Mesothelial cell of epicardium (in vitro differentiated cells): ENCODE results near the gene ACTR1B. TPM values are rescaled to one million over a fixed set of nuclear protein-coding genes. Genes with fewer than 3 reads are reported as not detected.
"Not testable (repeated sequence)": the region's sequence is repeated elsewhere in the genome, so short reads cannot be mapped to it uniquely, and the experiment has no call there.

Experiments
- DNase-seq, 2 experiments: peaks; one replicate each; pipeline ENCODE4 v3.0.0; 2021; ENCODE audit warnings: low spot score in 2 of 2; ENCODE audit not compliant: unreplicated experiment in 2 of 2
- H3K27ac Mint-ChIP-seq: 2 replicates; pipeline ENCODE4 v1.8.0; 2021; ENCODE audit warnings: mixed read lengths
- H3K27me3 Mint-ChIP-seq: 2 replicates; pipeline ENCODE4 v1.8.0; 2021; ENCODE audit warnings: low read depth, mixed read lengths
- H3K36me3 Mint-ChIP-seq: 2 replicates; pipeline ENCODE4 v1.8.0; 2021; ENCODE audit warnings: mixed read lengths
- H3K4me1 Mint-ChIP-seq: 2 replicates; pipeline ENCODE4 v1.8.0; 2021; ENCODE audit warnings: mixed read lengths
- H3K4me3 Mint-ChIP-seq: 2 replicates; pipeline ENCODE4 v1.8.0; 2021; ENCODE audit warnings: mild to moderate bottlenecking, moderate library complexity, mixed read lengths
- H3K9me3 Mint-ChIP-seq: 2 replicates; pipeline ENCODE4 v1.8.0; 2021; ENCODE audit warnings: mixed read lengths
- CTCF ChIP-seq: fragments of 200-600 bp; sonication (generic); IDR thresholded peaks from one replicate; pipeline ENCODE4 v1.5.0; 2021; ENCODE audit warnings: antibody characterized with exemption; ENCODE audit not compliant: unreplicated experiment
- total RNA-seq: library from RNA; stranded (reverse); gene quantifications from 3 replicates; pipeline ENCODE4 v1.2.1, GENCODE V29; 2021

Gene ACTR1B
- 72.7 to 76.6 TPM (median 74.3 TPM) in 3 replicates for total RNA-seq

GRCh38 chr2:97663962-97664635, at the start of gene ACTR1B:
Gene ACTR1B, minus strand, starts transcription at chr2:97664044. Its CDS starts 154 bp downstream, at chr2:97663890.
- peak; percentile 57 for TF ChIP-seq CTCF
- Mint-ChIP-seq H3K4me1 (peaks cover 18% of the 10 kb centered on the region), H3K4me3 (peak within 1 kb of the TSS; percentile 83)

GRCh38 chr2:97712693-97713295, 49.0 kb upstream of the ACTR1B start:
- H3K36me3 Mint-ChIP-seq: no peaks in the 10 kb centered on the region
- H3K4me3 Mint-ChIP-seq: no peak overlapping the region
- H3K9me3 Mint-ChIP-seq: no peaks in the 10 kb centered on the region
- peaks cover 36% of the 10 kb centered on the region for H3K4me1 Mint-ChIP-seq
- no peak for DNase-seq
- TF ChIP-seq CTCF: no peak
- H3K27ac Mint-ChIP-seq: peak overlapping the region; percentile 74
- no peaks in the 10 kb centered on the region for H3K27me3 Mint-ChIP-seq

More at GRCh38 chr2:97663962-97664635, at the start of gene ACTR1B:
- peak; percentile 95 to 98 for DNase-seq
- Mint-ChIP-seq H3K36me3 (peaks cover 3% of the 10 kb centered on the region), H3K9me3 (no peaks in the 10 kb centered on the region), H3K27me3 (no peaks in the 10 kb centered on the region), H3K27ac (peak within 1 kb of the TSS; percentile 99)

- peaks cover 36% of the 10 kb centered on the region for H3K4me1 Mint-ChIP-seq
- peak overlapping the region; percentile 18 for H3K27ac Mint-ChIP-seq
- not testable (repeated sequence) for H3K27me3 Mint-ChIP-seq, H3K9me3 Mint-ChIP-seq, DNase-seq, H3K36me3 Mint-ChIP-seq, H3K4me3 Mint-ChIP-seq
Observed at GRCh38 chr2:97712175-97712574, 48.3 kb upstream of the ACTR1B start.

- no peaks in the 10 kb centered on the region for H3K27me3 Mint-ChIP-seq
- H3K4me1 Mint-ChIP-seq: peaks cover 36% of the 10 kb centered on the region
- H3K27ac Mint-ChIP-seq: no peak overlapping the region
- no peaks in the 10 kb centered on the region for H3K36me3 Mint-ChIP-seq
- H3K9me3 Mint-ChIP-seq: no peaks in the 10 kb centered on the region
- no peak for TF ChIP-seq CTCF
- no peak overlapping the region for H3K4me3 Mint-ChIP-seq
- no peak for DNase-seq
Observed at GRCh38 chr2:97711394-97711711, 47.5 kb upstream of the ACTR1B start.

- no peaks in the 10 kb centered on the region for H3K36me3 Mint-ChIP-seq
- DNase-seq: no peak
- H3K9me3 Mint-ChIP-seq: no peaks in the 10 kb centered on the region
- no peak overlapping the region for H3K27ac Mint-ChIP-seq
- H3K4me1 Mint-ChIP-seq: peaks cover 32% of the 10 kb centered on the region
- TF ChIP-seq CTCF: no peak
- no peaks in the 10 kb centered on the region for H3K27me3 Mint-ChIP-seq
- H3K4me3 Mint-ChIP-seq: no peak overlapping the region
Observed at GRCh38 chr2:97708608-97709007, 44.8 kb upstream of the ACTR1B start.

- no peak for DNase-seq
- Mint-ChIP-seq H3K36me3 (no peaks in the 10 kb centered on the region), H3K27me3 (no peaks in the 10 kb centered on the region), H3K9me3 (no peaks in the 10 kb centered on the region), H3K4me3 (no peak overlapping the region), H3K27ac (no peak overlapping the region), H3K4me1 (peaks cover 26% of the 10 kb centered on the region)
- TF ChIP-seq CTCF: no peak
Observed at GRCh38 chr2:97708048-97708380, 44.2 kb upstream of the ACTR1B start.
